GM10266 (cell line): Measurements from ENCODE around the gene ATP10B.

Source experiments
- DNase-seq: peaks from one replicate; pipeline ENCODE4 v3.0.0; 2012; ENCODE audit errors: extremely low spot score
- TF ChIP-seq, protein P1 (sequence below): IDR thresholded peaks from 2 replicates; pipeline ENCODE4 v1.5.1; 2012; ENCODE audit warnings: mild to moderate bottlenecking, low read depth; ENCODE audit not compliant: control insufficient read depth, insufficient read depth; ENCODE audit errors: missing control alignments

The ATP10B gene

GRCh38 chr5:160750938-160751657 lies 100.9 kb downstream of the ATP10B start:
- TF ChIP-seq, protein P1, sequence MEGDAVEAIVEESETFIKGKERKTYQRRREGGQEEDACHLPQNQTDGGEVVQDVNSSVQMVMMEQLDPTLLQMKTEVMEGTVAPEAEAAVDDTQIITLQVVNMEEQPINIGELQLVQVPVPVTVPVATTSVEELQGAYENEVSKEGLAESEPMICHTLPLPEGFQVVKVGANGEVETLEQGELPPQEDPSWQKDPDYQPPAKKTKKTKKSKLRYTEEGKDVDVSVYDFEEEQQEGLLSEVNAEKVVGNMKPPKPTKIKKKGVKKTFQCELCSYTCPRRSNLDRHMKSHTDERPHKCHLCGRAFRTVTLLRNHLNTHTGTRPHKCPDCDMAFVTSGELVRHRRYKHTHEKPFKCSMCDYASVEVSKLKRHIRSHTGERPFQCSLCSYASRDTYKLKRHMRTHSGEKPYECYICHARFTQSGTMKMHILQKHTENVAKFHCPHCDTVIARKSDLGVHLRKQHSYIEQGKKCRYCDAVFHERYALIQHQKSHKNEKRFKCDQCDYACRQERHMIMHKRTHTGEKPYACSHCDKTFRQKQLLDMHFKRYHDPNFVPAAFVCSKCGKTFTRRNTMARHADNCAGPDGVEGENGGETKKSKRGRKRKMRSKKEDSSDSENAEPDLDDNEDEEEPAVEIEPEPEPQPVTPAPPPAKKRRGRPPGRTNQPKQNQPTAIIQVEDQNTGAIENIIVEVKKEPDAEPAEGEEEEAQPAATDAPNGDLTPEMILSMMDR: no peak
- DNase-seq: no peak

DNA sequence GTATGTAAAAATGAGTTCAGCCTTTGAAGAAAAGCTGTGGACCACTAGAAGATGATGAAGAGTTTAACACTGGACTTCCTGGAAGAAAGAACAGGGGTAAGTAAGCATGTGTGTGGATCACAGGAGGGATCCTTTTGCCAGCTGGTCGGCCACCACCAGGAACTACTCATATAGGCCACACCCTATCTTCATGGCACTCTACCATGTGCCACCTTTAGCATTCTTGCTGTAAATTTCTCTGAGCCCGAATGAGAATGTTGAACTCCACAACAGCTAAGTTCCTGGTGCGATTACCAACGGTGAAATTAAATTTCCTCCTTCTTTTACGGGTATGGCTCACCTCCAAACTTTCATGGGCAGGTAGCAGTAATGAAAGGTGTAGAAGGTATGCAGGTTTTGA lies 102.3 kb downstream of the ATP10B start:
- TF ChIP-seq, protein P1: no peak

DNA sequence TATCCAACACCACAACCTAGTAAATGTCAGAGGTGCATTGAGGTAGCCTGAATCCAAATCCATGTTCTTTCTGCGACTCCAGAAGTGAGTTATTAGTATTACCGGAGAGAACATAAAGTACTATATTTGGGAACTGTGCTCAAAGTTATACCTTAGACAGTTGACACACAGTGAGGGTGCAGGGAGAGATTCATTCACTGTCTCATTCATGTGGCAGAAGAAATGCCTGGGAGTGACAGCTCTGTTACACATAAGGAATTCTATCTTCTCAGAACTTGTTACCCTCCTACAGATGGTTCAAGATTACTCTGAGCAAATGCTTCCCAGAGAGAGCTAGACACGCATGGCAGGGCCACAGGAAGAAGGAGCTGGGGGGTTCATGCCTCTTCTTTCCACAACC lies 103.0 kb downstream of the ATP10B start:
- TF ChIP-seq, protein P1: no peak
- DNase-seq: no peak

More for the DNA sequence above, 102.3 kb downstream of the ATP10B start:
- DNase-seq: no peak

GRCh38 chr5:160747987-160748386 lies 104.0 kb downstream of the ATP10B start:
- DNase-seq: no peak
- TF ChIP-seq, protein P1: no peak

GRCh38 chr5:160747559-160747958 lies 104.5 kb downstream of the ATP10B start:
- TF ChIP-seq, protein P1: no peak
- no peak for DNase-seq

DNA sequence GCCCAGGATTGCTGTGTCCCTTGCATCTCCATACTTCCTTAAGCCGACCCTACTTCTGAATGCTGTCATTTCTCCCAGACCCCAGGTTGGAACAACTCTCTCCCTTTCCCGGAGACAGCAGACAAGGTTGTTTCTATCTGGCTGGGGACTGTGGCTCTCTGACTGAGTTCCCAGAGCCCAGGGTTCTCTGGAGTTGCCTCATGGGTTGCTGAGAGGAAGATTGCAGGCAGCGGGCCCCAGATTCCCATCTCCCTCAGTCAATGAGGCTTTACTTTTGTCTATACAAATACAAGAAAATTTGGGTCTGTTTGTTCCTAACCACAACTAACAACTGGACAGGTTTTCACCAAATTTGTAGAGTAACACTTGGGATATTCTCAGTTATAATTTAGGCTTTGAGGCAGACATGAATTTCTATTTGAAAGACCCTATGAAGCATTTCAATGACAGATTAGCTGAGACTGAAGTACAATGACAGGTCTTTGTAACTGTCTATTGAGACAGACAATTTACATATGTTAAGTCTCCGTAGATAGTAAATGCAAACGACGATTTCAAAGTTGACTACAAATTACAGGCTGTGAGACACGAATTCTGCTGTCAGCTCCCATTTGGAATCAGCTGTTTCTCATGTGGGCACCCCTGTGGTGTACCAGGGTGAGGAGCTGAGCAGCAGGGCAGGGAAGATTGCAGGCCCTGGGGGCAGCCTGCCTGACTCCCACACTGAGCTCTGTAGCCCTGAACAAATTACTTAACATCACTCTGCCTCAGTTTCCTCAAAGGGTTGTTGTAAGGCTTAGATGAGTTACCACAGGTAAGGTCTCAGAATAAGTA lies 107.5 kb downstream of the ATP10B start:
- no peak for DNase-seq
- TF ChIP-seq, protein P1: no peak

DNA sequence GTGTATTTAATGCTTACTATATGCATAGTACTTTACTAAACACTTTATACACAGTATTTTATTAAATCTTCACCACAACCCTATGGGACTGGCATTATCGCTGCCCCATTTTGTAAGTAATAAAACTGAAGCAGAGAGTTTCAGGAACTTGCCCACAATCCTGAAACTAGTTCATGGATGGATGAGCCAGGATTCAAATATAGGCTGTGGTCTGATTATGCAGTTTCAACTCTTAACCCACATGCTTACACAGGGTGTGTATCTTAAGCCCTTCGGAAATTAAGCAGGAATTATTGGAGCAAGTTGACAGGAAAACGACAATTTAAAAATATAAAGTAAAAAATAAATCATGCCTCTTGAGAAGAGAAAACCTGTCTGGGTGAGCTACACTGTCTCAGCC lies 109.0 kb downstream of the ATP10B start:
- TF ChIP-seq, protein P1: no peak
- no peak for DNase-seq
